DMS 273 (cell line): Measurements from ENCODE around the gene WWP2.
"Not testable (repeated sequence)": the region's sequence is repeated elsewhere in the genome, so short reads cannot be mapped to it uniquely, and the experiment has no call there.

ENCODE experiments used
- DNase-seq: peaks from one replicate; lab custom pipeline; 2025; ENCODE audit not compliant: unreplicated experiment; lab: John Stamatoyannopoulos, UW

Gene WWP2

GRCh38 chr16:69854776-69855175, 92.6 kb downstream of the WWP2 start:
- not testable (repeated sequence) for DNase-seq

DNA sequence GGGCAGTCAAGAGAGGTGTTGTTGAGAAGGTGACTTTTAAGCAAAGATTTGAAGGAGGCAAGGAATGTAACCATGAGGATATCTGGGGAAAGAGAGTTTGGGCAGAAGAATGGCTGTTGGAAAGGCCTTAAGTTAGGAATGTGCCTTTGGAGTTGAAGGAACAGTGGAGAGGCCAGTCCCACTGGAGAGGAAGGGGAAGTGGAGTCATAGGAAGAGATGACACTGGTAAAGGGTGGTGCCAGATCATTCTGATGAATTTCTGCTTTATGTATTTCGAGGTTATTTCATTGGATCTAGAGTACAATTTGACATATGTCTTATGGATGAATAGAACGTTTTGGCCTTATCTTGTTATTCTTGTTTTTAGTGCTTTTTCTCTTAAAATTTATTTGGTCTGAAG, 93.5 kb downstream of the WWP2 start:
- DNase-seq = no peak

DNA sequence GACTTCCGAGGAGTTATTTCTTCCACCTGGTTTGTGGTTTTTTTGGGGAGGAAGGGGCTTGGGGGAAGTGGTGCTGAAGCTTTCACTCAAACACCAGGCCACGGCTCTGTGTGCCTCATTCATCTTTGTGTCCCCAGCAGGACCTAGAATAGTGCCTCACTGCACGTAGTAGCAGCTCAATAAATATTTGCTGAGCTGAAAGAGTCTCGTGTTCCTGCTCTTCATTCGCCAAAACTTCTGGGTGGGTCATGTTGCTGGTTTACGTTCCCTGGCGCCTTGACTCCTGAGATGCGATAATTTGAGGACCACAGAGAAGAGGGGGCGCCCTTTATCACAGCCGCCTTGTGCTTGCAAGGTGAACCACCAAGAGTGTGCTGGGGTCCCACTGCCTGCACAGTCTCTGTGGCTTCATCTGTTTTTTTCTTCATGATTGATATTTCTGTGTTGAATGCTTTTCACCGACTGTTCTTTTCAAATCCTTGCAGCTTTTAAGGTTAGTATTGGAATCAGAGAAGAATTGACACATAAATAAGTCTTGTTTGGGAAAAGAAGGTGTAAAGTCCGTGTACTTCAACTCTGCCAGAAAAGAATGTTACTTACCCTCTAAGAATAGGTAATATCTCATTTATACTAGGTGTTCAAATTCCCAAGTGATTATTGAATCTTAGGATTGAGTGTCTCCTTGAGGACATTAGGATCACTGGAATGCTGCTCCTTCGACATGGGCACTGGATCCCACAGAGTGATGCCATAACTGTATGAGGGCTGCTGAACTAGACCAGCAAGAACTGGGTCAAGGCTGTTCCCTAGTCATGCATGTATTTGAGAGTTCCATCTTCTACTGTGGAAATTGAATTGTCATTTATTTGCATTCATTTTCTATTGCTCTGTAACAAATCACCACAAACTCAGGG, 96.3 kb downstream of the WWP2 start:
- no peak for DNase-seq

GRCh38 chr16:69859105-69859989, 97.2 kb downstream of the WWP2 start:
- DNase-seq = peak; percentile 78

DNA sequence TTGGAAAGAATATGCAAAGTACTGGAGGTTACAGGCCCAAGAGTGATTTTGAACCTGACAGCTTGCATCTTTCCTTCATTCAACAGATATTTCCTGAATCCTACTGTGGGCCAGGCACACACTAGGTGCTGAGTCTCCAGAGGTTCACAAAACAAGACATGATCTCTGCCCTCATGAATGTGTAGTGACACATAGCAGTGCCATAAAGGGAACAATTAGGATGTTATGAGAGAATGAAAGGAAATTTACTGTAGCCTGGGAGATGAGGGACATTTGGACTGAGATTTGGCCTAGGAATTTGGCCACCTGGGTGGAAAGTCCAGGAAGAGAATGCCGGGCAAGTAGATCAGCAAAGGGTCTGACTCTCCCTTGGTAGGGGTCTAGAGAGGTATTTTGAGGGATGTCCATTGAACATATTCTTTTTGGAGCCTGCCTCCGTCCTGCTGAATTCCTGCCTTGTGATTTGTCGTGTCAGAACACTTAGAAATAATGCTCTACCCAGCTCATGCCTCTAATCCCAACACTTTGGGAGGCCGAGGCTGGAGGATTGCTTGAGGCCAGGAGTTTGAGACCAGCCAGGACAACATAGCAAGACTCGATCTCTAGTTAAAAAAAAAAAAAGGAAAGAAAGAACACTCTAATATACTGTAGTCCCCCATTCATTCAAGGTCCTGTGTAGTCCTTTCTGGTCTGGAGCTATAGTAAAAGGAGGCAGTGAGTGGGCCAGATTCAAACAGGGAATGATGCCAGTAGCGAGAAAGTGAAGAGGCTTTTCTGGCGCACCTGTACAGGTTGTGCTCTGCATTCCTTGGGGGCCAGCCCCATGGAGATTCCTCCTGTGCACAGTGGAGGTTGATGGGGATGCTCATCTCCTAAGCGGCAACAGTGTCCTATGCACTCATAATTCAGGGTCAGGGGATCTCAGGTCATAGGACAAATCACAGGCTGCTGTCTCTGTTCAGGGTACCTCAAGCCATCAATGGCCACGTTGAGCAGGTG, 98.4 kb downstream of the WWP2 start:
- no peak for DNase-seq

DNA sequence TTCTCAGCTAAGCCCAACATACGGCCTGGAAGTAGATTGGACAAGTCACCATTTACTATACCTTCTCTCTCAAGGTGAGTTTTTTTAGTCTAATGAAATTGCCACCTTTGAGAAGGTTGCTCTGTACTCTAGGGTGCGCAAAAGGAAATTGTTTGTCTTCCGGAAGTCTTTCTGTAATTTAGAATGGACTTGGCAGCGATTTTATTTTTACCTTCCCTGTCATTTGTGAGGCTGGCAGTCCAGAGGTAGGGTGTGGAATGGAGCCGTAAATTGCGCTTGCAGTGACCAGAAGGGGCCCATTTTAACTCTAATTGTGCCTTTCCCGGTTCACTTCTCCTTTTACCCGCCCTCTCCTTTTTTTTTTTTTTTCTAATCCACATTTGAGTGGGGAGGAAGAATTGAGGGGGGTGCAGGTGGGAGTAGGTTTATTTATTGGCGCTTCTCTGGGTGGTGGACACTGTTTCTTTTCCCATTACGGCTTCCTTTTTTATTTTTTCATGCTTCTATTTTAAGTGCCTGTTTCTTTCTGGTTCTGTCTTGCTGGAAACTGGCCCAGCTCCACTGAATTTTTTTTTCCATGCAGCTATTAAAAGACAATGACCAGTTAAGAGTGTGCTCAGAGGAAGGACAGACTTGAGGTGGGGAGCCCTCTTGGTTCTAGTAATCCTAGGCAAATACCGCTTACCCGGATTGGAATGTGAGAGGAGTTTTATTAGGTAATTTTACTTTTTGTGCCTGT, 99.3 kb downstream of the WWP2 start:
- no peak for DNase-seq

DNA sequence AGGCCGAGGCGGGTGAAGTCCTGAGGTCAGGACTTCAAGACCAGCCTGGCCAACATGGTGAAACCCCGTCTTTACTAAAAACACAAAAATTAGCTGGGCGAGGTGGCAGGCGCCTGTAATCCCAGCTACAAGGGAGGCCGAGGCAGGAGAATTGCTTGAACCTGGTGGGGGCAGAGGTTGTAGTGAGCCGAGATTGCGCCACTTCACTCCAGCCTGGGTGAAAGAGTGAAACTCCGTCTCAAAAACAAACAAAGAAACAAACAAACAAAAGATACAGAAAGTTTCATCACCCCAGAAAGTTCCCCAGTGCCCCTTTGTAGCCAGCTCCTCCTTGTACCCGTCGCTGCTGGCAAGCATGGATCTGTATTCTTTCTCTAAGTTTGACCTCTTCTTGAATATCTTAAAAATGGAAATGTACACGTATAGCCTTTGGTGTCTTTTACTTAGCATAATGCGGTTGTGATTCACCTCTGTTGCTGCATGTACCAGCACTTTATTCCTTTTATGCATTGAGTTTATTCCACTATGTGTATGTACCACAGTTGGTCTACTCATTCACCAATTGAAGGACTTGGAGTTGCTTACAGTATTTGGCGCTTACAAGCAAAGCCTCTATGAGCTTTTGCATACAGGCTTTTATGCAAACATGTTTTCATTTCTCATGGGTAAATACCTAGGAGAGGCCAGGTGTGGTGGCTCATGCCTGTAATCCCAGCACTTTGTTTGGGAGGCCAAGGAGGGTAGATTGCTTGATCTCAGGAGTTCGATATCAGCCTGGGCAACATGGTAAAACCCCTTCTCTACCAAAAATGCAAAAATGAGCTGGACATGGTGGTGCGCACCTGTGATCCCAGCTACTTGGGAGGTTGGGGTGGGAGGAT, 101.5 kb downstream of the WWP2 start:
- DNase-seq = no peak

- no peak for DNase-seq
Observed at GRCh38 chr16:69865701-69866100, 103.6 kb downstream of the WWP2 start.

- DNase-seq = no peak
Observed at GRCh38 chr16:69867784-69868560, 105.8 kb downstream of the WWP2 start.

GRCh38 chr16:69870761-69871160, 108.6 kb downstream of the WWP2 start:
- no peak for DNase-seq

GRCh38 chr16:69871708-69872107, 109.6 kb downstream of the WWP2 start:
- DNase-seq = no peak

GRCh38 chr16:69872888-69873287, 110.8 kb downstream of the WWP2 start:
- DNase-seq = no peak

DNA sequence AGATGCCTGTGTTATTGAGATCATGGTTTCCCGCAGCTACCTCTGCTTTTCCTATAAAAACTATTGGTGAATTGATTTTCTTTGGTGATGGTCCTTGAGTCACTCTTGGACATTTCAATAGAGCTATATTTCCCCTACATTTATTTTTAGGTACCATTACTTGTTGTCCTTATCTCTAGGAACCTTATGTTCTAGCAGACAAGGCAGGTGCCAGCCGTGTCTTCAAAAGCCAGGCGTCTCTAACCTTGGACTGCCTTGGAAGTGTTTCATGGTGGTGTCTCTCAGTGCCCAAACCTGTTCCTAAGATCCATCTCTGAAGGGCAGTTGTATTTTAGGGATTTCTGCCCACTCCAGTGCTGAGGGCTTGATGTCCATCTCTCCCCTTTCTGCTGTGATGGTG, 111.7 kb downstream of the WWP2 start:
- no peak for DNase-seq

GRCh38 chr16:69874271-69874670, 112.1 kb downstream of the WWP2 start:
- no peak for DNase-seq

DNA sequence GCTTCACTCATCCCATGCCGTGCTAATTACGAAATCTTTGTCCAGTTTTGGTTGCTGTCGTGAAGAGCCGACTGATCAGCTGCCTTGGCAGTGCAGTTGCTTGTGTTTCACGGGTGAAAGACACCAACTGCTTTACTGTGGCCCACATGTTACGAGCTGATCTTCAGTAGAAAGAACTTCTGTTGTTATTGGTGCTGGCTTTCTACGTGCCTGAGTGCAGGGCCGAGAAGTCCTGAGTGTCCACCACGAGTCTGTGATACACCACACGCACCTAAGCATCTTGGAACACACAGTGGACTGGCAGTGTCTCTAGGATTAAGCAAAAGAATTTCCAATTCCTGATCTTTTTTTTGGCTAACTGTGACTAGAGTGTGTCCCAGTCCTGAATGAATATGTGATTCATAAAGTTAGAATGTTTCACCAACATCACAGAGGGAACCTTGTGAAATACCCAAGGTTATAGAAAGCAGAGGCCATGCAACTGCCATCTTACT, 118.6 kb downstream of the WWP2 start:
- DNase-seq = no peak

GRCh38 chr16:69881141-69881540, 119.0 kb downstream of the WWP2 start:
- DNase-seq = no peak

DNA sequence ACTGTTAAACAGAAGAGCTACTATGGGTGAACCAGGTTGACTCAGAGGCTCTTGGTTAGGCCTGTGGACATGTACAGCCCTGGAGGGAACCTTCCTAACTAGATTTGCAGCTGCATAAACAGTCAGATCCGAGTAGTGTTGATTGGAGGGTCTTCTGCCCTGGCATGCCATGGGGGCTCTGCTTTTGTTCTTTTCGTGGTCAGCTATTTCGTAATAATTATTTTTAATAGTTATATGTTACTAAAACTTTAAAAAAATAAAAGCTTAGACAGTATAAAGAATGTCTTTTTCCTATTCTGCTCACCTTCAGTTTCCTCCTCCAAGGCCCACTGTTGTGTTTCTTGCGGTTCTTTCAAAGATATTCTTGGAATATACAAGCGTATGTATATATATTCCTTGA, 121.6 kb downstream of the WWP2 start:
- no peak for DNase-seq

- DNase-seq = no peak
Observed at GRCh38 chr16:69885722-69886121, 123.6 kb downstream of the WWP2 start.
